ENCODE measurements around the gene CEP162.
"Not testable (repeated sequence)": the region's sequence is repeated elsewhere in the genome, so short reads cannot be mapped to it uniquely, and the experiment has no call there.

The CEP162 gene

GRCh38 chr6:84223608-84224007 lies 3.8 kb downstream of the CEP162 start:
- DNase-seq, result peak; percentile 4 to 12

- DNase-seq, result no peak
These were observed 5.0 kb downstream of the CEP162 start for GRCh38 chr6:84222426-84222825.

DNA sequence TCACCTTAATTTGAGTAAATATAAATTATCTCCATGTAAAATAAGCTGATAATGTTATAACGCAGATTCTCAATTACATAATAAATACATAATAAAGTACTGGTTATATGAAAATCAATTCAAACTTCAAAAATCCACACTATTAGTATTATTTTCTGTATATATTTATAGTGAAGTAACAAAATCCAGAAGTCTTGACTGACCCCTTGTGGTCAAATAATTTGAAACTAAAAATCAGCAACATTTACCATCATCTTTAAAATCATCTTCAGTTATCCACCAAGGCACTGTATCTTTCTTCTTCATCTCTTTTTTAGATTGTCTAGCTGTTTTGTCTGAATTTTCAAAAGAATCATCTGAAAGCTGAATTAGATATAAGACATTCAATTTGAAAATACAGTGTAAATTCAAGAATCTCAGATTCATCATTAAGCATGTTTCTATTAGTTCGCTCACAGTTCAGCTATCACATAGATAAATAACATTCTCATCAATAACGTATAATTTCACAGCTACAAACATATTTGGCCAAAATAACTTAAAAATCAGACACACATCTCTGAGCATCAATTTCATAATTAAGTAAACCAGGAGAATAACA lies 6.5 kb downstream of the CEP162 start:
- DNase-seq, result peak; percentile 16 to 61

GRCh38 chr6:84218091-84218490 lies 9.4 kb downstream of the CEP162 start:
- no peak for DNase-seq

- DNase-seq, result no peak
These were observed 14.2 kb downstream of the CEP162 start for GRCh38 chr6:84213217-84213616.

GRCh38 chr6:84204011-84204410 lies 23.4 kb downstream of the CEP162 start:
- no peak for DNase-seq

- not testable (repeated sequence) for DNase-seq
These were observed 27.5 kb downstream of the CEP162 start for GRCh38 chr6:84199987-84200386.

GRCh38 chr6:84197708-84198107 lies 29.7 kb downstream of the CEP162 start:
- DNase-seq, result no peak

DNA sequence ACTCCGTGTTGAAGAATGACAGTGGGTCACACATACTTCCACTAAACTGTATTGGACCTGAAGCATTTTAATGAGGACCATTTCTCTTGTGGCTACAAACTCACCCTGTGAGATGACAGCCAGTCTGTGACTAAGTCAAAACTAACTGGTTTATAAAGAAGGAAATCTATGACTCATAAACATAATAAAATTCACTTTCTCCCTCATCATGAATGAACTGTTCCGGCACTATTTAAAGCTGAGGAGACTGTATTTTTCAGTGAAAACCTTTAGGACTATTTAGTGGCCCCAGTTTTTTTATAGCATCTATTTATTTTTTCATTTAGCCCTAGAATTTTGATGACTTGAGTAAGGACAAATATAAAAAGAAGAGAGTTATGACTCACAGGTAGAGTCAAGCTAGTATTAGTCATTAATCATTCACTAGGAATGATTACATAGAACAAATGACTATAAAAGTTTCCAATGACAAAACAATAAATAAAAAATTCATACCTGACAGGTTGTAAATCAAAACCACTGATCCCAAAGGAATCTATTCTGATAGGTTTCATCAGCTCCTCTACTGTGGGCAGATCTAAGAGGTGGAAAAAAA lies 34.2 kb downstream of the CEP162 start:
- DNase-seq, result no peak

DNA sequence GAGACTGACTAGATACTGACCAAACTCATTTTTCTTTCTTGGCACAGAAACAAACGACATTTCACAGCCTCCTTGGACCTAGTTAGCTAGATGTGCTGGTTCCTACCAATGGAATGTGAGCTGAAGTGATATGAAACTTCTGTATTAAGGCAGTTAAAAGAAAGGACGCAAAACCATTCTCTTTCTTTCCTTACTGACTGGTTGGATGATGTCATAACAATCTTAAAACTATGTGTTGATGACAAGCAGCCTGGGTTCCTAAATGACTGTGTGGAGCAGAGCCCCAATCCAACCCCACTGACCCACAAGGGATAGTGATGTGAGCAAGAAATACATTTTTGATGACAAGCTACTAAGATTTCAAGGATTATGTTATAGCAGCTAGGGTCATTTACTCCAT lies 35.6 kb downstream of the CEP162 start:
- DNase-seq, result no peak

DNA sequence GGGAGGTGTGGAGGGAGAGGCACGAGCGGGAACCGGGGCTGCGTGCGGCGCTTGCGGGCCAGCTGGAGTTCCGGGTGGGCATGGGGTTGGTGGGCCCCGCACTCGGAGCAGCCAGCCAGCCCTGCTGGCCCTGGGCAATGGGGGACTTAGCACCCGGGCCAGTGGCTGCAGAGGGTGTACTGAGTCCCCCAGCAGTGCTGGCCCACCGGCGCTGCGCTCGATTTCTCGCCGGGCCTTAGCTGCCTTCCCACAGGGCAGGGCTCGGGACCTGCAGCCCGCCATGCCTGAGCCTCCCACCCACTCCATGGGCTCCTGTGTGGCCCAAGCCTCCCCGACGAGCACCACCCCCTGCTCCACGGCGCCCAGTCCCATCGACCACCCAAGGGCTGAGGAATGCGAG lies 38.1 kb downstream of the CEP162 start:
- not testable (repeated sequence) for DNase-seq

GRCh38 chr6:84183430-84183829 lies 44.0 kb downstream of the CEP162 start:
- DNase-seq, result no peak

DNA sequence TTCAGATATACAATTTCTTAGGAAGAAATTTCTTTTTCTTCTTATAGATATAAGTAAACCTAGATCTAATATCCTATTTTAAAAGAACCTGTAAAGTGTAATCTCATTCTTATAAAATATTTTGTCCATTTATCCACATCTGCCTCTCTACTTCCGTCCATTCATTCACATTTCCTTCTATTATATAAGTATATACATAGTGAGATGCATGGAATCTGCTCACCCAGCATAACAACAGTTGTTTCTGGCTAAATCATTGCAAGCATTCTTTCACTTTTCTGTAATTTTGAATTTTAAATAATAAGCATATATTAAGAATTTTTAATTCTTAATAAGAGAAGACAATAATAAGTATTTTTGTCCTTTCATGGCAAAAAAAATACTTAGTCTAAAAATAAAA lies 45.4 kb downstream of the CEP162 start:
- DNase-seq, result no peak

GRCh38 chr6:84177241-84177640 lies 50.2 kb downstream of the CEP162 start:
- peak in 1 of 2 donors; percentile 1 for DNase-seq

- no peak for DNase-seq
These were observed 54.9 kb downstream of the CEP162 start for GRCh38 chr6:84172574-84172973.

DNA sequence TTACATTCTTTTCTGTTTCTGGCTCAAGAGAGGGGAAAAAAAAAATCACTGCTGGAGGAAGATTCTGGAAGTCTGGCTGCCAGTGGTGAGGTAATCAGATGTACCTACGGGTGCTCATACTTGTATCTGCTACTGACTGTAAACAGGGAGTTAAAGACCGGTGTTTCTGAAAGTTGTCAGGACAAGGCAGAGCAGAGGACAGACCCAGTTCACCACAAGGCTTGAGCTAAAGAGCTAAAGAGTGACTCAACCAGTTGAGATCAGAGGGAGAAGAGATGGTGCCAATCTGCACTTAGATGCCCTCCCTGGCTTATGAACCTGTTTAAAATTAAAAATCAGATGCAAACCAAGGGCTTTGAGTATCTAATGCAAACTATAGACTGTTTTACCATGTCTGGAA lies 55.4 kb downstream of the CEP162 start:
- no peak for DNase-seq

GRCh38 chr6:84167457-84167856 lies 60.0 kb downstream of the CEP162 start:
- DNase-seq, result no peak

GRCh38 chr6:84166395-84166794 lies 61.0 kb downstream of the CEP162 start:
- DNase-seq, result no peak

- DNase-seq, result not testable (repeated sequence)
These were observed 63.1 kb downstream of the CEP162 start for GRCh38 chr6:84164328-84164727.

- DNase-seq, result no peak
These were observed 66.3 kb downstream of the CEP162 start for GRCh38 chr6:84161190-84161589.

DNA sequence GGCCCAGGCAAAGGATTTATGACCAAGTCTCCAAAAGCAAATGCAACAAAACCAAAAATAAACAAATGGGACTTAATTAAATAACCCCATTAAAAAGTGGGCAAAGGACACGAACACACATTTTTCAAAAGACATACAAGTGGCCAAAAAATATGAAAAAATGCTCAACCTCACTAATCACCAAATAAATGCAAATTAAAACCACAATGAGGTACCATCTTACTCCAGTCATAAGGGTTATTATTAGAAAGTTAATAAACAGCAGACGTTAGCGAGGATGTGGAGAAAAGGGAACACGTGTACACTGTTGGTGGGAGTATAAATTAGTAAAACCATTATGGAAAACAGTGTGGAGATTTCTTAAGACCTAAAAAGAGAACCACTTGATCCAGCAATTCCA lies 71.1 kb downstream of the CEP162 start:
- no peak for DNase-seq

- DNase-seq, result no peak
These were observed 75.8 kb downstream of the CEP162 start for GRCh38 chr6:84151669-84152068.

DNA sequence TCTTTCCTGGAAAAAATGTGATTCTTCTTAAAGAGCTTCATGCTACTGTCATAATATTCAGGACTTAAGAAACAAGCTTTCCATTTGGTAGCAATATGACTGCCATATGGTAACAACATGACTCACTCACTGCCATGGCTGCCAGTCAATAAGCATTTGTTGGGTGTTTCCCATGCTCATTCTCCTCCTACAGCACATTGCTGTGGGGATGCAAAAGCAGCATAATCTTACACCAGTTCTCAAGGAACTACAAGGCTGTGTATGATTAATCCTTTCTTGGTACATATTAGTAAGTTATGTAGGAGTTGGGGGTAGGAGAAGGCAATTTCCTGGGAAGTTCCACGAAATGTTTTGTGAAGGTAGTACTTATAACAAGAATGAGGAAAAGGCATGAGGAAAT lies 76.7 kb downstream of the CEP162 start:
- peak; percentile 57 to 66 for DNase-seq

GRCh38 chr6:84141521-84141920 lies 85.9 kb downstream of the CEP162 start:
- no peak for DNase-seq

DNA sequence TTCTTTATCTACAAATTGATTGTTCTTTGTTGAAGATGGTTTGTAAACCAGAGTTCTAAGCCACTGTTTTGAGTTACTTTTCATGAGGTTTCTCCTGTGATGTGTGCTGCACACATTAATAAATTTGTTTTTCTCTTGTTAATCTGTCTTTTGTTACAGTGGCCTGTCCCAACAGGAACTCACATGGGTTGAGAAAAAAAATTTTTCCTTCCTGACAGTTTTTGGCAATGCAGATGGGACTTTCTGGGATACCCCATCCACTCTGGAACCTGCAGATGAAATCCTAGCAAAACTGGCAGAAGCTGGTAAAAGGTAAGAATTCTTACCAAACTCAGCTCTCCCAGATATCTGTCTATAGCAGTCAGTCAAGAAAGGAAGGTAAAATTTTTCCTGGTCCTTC lies 88.1 kb downstream of the CEP162 start:
- DNase-seq, result no peak
